GM19351 (cell line): ENCODE measurements around the gene MPIG6B.

Experiments
- ATAC-seq: cut with Tn5 transposase; IDR thresholded peaks from one replicate; pipeline ENCODE4 v1.9.1; 2021; ENCODE audit warnings: mild to moderate bottlenecking, moderate library complexity; ENCODE audit not compliant: unreplicated experiment

MPIG6B gene

DNA sequence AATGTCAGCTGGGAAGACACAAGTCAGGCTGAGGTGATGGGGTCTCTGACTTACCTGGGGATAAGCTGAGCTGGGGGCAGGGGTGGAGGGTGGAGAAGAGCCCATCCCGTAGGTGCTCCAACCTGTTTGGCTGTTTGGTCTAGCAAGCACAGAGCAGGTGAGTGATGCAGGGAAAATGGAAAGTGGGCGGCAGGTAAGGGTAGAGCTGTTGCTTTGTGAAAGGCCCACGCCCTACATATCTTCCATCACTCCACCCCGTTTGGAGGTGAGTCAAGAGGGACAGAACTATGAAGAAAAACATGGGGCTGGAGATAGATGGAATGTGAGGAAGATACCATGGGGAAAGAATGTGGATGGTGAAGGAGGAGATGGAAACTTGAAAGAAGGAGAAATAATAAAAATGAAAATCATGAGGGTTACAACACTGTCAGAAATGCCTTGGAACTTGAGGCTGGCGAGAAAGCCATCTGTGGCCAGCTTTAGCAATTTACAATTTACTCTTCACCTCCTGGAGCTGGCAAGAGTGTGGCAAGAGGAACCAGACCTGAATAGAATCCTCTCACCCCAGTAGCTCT, 2.9 kb upstream of the MPIG6B start:
- ATAC-seq: no peak

DNA sequence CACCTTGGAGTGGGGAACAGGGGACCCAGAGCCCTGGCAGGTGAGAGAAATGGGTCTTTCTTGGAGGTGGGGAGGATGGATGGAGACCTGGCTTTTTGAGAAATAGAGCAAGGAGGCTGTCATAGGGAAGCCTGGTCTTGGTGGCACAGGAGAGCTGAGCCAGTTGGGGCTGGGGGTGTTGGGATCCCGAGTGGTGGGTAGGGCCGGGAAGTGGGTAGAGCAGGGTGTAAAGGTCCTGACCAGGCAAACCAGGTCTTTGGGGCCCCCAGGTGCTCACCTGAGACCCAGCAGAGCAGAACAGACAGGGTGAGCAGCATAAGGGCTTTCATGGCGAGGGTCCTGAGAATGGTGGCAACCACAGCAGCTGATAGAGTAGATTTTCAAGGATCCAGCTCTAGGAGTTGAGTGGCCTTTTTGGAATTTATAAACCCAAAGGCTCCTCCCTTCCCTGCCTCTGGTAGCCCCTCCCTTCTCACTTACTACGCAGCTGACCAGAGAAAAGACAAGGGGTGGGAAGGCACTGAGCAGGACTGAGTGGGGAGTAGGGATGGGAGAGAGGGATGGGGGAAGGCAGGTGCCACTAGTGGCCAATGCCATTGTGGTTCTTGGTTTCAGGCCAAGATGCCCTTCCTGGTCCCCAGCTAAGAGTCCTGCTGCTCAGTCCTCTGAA, 1.7 kb upstream of the MPIG6B start, which contains the start of gene LY6G6C:
LY6G6C (minus strand) TSS at position 396 of the 670 bp plus-strand sequence; CDS start at position 329, 67 bp downstream.
- no peak for ATAC-seq

DNA sequence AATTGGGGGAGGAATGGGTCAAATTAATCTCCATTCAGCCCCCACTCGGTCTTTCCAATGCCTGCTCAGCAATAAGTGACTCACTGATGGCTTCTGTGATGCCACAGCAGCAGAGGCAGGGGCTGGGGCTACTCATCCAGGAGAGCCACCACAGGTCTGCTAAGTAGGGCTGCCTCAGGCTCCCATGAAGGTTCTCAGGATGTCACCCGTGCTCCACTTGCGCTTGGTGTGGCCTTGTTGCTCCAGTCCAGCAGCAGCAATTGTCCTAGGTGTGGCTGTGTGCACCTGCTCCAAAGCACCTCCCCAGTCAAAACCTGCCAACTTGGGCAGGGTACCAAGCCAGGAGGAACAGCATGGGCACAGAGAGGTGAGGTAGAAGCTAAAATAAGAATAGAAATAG, 1.0 kb upstream of the MPIG6B start:
- ATAC-seq: no peak

DNA sequence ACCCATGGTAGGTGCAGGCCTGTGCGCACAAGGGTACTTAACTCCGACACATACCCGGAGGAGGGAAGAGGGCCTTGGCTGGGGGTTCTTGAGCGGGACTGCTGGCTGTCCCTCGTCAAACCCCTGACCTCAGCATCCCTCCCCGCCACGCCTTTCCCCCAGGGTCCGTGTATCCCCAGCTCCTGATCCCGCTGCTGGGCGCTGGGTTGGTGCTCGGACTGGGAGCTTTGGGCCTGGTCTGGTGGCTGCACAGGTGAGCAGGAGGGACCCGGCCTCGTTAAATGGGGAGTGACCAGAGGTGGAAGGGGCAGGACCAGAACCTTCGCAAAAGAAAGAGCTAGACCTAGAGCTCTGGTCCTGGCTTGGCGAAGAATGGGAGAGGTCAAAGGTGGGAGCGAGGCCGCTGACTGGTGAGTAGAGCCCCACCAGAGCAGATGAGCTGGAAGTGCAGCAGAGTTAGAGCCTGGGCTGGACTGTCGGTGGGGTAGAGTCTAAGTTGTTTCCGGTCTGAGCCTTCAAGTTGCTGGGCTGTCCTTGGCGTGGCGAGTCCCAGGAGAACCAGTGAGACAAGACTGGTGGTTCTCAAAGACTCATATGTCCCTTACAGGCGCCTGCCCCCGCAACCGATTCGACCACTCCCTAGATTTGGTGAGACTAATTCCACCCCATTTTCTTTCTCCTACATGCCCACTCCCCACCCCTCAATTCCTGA, 963 bp downstream of the MPIG6B start:
- no peak for ATAC-seq

DNA sequence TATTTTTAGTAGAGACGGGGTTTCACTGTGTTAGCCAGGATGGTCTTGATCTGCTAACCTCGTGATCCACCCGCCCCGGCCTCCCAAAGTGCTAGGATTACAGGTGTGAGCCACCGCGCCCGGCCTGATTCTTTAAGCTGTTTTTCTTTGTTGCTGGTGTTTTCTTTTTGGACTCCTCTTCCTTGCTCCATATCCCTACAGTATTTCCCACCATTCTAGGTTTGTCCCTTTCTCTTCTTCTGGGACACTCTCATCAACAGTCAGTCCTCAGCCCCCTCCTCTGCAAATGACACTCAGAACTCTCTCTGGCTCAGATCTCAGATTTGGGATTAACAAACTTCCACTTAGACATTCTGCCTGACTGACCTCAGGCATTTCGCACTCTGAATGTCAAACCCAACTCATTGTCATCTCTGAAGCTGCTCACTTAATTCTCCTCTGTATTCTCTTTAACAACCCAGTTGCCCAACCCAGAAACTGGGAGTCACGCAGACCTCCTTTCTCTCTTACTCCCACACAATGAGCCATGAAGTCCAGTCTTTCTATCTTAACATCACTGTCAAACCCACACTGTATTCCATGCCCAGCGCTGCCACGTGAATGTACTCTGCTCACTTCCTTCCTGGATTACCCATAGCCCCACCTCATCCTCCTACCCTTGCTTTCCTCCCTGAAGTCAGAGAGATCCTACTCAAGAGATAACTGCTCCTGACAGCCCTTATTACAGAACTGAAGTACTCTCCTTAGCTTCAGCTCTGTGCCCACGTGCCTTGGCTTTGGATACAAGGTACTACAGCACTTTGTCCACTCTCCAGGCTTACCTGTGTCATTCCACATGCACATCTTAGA, 2.6 kb downstream of the MPIG6B start:
- no peak for ATAC-seq

DNA sequence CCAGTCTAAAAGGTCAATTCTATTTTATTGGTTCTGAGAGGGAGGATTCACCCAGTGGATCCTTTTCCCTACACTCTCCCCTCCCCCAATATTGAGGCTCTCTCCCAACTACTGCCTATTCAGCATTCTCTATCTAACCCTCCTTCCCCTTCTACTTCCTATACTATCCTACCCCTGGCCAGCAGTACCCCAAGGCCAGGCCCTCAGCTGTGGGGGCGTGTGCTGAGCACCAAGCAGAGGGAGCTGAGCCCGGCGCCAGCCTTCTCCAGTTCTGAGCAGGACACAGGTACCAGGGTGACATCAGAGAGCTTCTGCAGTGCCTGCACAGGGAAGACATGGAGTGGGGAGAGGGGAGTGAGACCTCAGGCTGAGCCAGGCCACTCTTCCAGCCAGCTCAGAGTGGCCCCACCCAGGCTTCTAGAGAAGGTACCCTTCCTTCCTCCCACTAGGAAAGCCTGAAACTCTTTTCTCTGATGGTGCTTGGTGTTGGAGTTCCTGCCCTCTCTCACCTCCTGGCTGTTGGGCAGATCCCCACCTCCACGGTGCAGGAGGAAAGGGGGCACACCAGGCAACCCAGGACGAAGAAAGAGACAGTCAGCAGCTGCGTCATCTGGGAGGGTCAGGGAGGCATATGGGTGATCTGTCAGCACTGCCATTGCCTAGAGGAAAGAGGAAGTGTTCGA, 4.0 kb downstream of the MPIG6B start:
- ATAC-seq: peak; percentile 73

DNA sequence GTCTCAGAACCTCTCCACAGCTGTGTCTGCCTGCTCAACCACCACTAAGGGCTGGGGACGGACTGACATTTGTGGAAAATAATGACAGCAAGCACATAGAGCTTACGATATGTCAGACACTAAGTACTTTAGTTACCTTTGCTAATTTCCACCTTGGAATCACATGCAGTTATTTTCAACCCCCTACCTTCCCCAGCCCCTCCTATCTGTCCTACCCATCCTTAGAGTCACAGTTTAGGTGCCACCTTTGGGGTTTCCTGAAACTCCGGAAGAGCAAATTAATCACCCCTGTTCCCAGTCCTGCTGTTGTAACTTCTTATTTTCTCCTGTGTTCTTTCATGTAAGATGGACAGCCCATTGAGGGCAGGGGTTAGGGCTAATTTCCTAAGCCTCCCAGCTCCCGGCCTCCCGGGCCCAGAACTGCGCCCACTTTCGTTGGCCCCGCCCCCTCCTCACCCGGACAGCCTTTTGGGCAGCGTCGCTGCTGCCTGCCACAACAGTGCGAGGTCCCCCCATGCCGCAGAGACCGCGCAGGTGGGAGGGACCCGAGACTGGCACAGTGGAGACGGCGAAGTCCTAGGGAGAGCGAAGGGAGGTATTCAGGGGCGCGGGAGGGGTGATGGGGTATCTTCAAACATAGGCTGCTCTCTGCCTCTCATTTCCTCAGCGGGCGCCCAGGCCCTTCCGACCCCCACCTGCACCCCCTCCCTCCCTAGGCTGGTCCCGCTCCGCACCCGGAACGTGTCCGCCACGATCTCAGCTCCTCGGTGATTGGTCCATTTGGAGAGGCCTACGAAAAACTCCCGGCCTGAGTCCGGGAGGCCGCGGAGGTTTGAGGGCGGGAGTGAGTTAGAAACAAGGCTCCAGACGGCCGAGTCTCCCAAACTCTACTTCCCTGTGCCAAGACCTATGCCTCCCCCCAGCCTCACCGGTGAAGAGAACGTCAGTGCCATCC, 4.8 kb downstream of the MPIG6B start:
- ATAC-seq: no peak

DNA sequence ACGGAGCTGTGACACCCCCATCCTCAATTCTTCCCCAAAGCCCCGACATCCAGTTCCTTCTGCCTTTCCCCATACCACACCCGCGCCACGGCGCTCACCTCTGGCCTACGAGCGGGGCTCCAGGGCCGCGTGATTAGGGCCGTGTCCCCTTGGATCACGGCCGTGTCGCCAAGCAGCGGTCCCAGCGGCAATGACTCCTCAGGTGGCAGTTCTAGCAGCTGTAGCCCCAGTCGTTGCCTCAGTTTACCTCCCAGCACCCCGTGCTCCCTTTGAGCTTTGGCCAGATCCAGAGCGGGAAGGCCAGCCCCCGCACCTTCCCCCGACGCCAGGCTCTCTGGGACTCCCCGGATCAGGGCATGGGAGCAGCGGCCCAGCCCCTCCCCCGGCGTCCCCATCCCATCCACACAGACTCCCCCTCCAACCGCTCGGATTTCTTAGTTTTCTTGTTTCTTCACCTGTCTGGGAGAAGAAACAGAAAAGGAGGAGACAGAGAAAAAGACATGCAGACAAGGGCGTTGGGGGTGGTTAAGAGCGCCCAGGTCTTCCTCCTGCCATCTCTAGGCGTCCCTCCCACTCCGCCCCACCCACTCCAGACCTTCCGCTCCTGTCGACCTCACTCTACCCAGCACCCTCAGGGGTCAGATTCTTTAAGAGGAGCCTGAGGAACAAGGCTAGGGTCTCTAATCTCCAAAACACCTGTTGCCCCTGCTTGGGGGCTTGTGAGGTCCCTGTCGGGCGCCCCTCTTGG, 5.8 kb downstream of the MPIG6B start, which contains the start of gene DDAH2:
DDAH2 (minus strand) TSS at position 533 of the 748 bp plus-strand sequence; CDS start at position 395, 138 bp downstream.
- no peak for ATAC-seq

DNA sequence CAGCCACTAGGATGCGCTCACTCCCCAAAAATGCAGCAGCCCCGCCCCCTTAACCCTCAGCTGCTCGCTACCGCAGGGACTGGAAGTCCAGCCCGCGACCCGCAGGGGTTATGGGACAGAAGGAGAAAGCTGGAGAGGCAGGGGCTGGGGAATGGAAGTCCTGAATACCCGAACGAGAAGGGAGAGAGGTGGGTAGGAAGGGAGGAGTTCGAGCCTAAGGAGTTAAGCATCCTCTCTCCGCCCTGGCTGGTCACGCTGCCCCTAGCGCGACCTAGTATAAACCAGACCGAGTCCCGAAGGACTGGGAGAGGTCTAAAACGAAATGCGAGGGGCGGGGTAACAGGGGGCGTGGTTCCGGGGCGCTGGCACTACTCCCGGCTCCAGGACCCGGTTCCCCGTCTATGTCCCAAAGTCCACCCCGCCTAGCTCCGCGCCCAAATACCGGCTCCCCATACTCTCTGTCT, 6.4 kb downstream of the MPIG6B start:
- no peak for ATAC-seq

DNA sequence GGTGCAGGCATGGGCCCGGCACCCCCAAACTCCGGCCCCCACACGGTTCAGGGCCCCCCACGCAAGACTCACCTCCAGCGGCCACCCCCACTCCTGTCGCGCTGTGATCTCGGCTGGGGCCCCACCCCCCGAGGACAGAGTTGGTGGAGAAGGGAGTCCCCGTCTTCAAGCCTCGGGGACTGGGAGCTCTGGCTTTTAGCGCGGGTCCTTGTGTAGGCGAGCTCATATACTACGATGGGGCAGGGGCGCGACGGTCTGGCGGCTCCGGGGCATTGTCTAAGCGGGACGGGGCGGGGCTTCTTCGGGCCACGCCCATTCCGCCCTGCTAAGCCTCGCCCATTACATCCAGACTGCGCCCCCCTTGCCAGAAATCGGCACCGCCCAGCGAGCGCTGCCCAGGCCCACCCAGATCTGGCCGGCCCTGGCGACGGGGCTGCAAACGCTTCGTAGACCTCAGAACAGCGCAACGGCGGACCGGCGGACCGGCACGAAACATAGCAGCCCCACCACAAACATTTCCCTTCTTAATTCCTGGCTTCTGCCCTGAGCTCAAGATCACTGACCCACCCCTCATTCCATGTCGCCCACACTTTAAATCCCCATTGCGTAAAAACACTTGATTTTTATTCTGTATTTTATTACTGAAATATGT, 6.9 kb downstream of the MPIG6B start:
- no peak for ATAC-seq

DNA sequence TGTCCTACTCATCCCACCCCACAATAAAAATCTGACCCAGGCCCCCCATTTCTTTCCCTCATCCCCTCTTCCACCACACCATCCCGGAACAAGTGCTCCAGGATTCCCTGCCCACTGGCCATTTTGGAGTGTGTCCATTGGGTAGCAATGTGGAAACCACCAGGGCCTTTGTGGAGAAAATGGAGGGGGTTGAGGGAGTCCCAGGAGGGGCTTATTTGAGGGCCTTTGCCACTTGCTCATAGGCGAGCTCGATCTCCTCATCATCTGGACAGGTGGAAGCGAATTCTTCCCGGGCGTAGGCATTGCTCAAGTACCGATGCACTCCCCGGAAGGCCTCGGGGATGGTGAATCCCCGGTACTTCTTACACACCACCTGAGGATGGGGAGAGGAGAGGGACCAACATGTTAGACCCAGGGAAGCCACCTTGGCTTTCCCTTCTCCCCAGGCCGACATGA, 7.5 kb downstream of the MPIG6B start:
- no peak for ATAC-seq

DNA sequence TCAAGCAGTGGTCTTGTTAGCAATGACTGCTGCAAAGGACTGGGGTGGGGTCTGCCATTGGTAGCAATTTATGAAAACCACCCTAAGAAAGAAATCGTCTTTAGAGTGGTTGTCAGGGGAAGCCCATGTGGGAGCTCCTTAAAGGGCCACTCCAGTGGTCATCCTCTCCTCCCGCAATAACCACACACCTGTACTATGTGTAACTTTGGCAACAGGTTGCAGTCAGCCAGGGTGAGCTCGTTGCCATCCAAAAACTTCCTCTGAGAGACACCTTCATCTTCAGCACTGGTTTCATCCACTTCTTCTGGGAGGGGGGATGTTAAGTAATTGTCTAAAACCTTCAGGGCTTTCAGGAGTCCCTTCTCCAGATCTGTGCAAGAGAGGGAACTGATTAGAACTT, 8.9 kb downstream of the MPIG6B start:
- no peak for ATAC-seq

DNA sequence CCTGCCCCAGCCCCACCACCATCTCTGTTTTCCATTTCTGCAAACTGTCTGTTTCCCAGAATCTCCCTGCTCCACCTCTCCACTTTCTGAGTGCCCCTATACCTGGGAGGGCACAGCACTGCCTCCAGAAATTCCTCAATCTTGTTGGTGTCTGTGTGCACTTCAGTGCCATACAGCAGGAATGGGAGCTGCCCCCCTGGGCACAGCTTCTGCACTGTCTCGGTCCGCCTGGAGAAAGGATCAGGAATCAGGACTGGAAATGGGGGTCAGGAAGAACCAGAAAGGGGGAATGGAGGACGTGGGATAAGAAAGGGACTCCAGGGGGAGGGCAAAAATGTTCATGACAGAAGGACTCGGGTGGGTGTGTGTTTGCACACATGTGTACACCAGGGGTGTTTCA, 10.6 kb downstream of the MPIG6B start:
- ATAC-seq: no peak

DNA sequence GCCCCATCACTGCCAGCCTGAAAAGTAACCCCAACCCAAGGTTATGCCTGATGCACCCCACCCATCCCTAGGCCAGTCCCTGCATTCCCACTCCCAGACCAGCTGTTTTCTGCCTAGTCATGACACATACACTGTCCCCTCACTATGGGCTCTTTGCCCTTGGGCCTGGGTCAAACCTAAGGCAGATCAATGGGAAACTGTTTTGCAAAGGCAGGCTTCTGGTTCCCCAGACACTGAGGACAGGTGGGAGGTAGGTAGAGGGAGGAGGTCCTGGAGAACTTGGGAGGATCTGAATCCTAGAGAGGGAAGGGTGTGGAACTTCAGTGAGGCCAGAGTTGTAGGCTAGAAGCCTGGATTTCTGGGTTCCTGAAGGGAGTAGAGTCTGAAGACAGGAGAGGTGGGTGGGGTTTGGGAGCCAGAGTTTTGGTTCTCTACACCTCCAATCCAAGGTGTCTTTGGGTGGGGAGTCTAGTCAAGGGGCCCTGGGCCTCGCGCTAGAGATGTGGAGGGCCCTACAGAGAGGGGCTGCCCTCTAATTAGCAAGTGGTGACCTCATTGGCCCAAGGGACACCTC, 11.2 kb downstream of the MPIG6B start:
- ATAC-seq: no peak

DNA sequence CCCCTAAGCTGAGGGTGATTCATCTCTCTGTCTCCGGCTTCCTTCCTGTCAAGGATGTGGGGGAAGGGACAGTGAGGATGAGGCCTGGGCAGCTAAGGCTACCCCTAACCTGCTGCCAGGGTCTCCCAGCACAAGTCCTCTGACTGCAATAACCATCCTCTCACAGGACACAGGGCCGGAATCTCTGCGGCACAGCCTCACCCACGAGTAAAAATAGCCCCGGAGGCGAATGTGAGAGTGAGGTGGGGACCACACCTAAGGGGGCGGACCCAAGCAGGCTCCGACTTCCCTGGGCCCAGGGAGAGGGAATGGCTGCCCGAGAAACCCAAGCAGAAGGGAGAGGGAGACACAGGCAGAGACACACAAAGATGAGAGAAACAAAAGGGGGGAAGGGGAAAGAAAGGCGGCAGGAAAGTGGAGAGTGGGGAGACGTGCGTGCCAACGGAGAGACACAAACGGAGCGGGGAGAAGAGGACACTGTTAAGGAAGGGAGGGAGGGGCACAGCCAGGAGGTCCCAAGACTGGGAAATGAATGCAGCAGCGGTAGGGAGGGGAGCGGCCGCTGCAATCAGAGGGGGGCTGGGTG, 11.7 kb downstream of the MPIG6B start:
- peak; percentile 36 for ATAC-seq

DNA sequence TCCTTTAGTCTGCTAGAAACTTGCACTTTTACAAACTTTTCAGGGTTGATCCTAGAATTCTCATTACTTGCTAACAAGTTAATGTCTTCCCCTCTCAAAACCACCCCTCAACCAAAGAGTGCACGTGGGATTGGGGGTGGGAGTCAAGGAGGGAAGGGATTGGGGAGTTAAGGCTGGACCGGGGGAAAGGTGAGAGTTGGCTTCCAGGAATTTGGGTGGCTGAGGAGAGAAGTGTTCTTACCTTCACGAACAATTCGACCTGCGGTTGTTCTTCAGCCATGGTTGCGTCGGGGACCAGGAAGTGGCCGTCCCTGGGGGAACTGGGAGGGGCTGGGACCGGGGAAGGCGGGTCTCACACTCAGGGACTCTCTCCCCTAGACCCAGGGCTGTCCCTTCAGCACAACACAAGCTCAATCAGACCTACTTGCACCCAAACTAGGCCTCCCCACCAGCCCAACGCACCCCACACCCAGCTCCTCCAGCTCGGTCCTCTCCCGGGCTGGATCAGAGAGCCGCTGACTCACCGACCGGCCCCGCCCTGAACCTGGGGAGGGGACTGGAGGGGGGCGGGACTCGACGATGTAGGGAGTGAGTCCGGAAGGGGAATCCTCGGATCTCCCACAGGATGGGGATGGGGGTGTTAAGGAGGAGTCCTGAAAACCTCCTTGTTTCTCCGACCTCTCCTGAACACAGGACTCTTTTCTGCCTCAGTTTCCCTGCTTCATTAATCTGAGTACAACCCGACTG, 13.0 kb downstream of the MPIG6B start, which contains the start of gene CLIC1:
CLIC1 (minus strand) TSS at position 510 of the 747 bp plus-strand sequence; CDS start at position 280, 230 bp downstream.
- no peak for ATAC-seq
